GM10266 (cell line): Measurements from ENCODE around the gene DLG1.

Experiments
- DNase-seq: peaks from one replicate; pipeline ENCODE4 v3.0.0; 2012; ENCODE audit errors: extremely low spot score
- CTCF ChIP-seq: IDR thresholded peaks from 2 replicates; pipeline ENCODE4 v1.5.1; 2012; ENCODE audit warnings: mild to moderate bottlenecking, low read depth; ENCODE audit not compliant: control insufficient read depth, insufficient read depth; ENCODE audit errors: missing control alignments

Gene DLG1

GRCh38 chr3:197168606-197169005 is 129.8 kb downstream of the DLG1 start:
- TF ChIP-seq CTCF, result no peak
- DNase-seq, result no peak

GRCh38 chr3:197168063-197168462 is 130.3 kb downstream of the DLG1 start:
- DNase-seq, result no peak
- no peak for TF ChIP-seq CTCF

GRCh38 chr3:197167549-197167948 is 130.9 kb downstream of the DLG1 start:
- TF ChIP-seq CTCF, result no peak
- DNase-seq, result no peak

- DNase-seq, result no peak
- TF ChIP-seq CTCF, result no peak
Observed at GRCh38 chr3:197165890-197166289, 132.5 kb downstream of the DLG1 start.

- no peak for DNase-seq
- no peak for TF ChIP-seq CTCF
Observed at GRCh38 chr3:197155046-197155445, 143.4 kb downstream of the DLG1 start.

- DNase-seq, result no peak
Observed at GRCh38 chr3:197151580-197151979, 146.8 kb downstream of the DLG1 start.

GRCh38 chr3:197149528-197149927 is 148.9 kb downstream of the DLG1 start:
- TF ChIP-seq CTCF, result no peak
- no peak for DNase-seq

More at GRCh38 chr3:197151580-197151979, 146.8 kb downstream of the DLG1 start:
- no peak for TF ChIP-seq CTCF
